LNCaP clone FGC (cell line): ENCODE measurements around the gene MPZL1.

Experiments
- DNase-seq: peaks from one replicate; pipeline ENCODE4 v3.0.0-alpha.2; 2011; ENCODE audit warnings: low read depth
- H3K4me3 ChIP-seq: 2 replicates; pipeline ENCODE4 v1.5.1; 2011; ENCODE audit warnings: mild to moderate bottlenecking, low read depth, low read length, control low read depth
- CTCF ChIP-seq: IDR thresholded peaks from 2 replicates; pipeline ENCODE4 v1.5.1; 2012; ENCODE audit warnings: mild to moderate bottlenecking; ENCODE audit not compliant: control insufficient read depth, insufficient read depth; ENCODE audit errors: extremely low read depth

Gene MPZL1

GRCh38 chr1:167676916-167677848 lies 44.6 kb upstream of the MPZL1 start:
- no peak overlapping the region for H3K4me3 ChIP-seq
- DNase-seq, result no peak
- TF ChIP-seq CTCF, result no peak

- no peak for DNase-seq
- no peak for TF ChIP-seq CTCF
- no peak overlapping the region for H3K4me3 ChIP-seq
Observed at GRCh38 chr1:167678422-167678821, 43.4 kb upstream of the MPZL1 start.

GRCh38 chr1:167678838-167679237 lies 42.9 kb upstream of the MPZL1 start:
- no peak for DNase-seq
- no peak for TF ChIP-seq CTCF
- no peak overlapping the region for H3K4me3 ChIP-seq

GRCh38 chr1:167679714-167680113 lies 42.1 kb upstream of the MPZL1 start:
- no peak for TF ChIP-seq CTCF
- no peak for DNase-seq
- no peak overlapping the region for H3K4me3 ChIP-seq

GRCh38 chr1:167681024-167681423 lies 40.8 kb upstream of the MPZL1 start:
- TF ChIP-seq CTCF, result no peak
- no peak for DNase-seq
- H3K4me3 ChIP-seq, result no peak overlapping the region

- DNase-seq, result no peak
- TF ChIP-seq CTCF, result no peak
- H3K4me3 ChIP-seq, result no peak overlapping the region
Observed at GRCh38 chr1:167681451-167682098, 40.2 kb upstream of the MPZL1 start.
